Heart left ventricle (tissue), 16 donors: ENCODE results near the gene TTC21B. TPM values are rescaled to one million over a fixed set of nuclear protein-coding genes. Genes with fewer than 3 reads are reported as not detected.

ENCODE experiments used
- ATAC-seq, 4 donors: fragments of 200-7000 bp; cut with Tn5 transposase; one replicate each; pipeline ENCODE4 v1.9.1; 2020 to 2022; ENCODE audit warnings: moderate library complexity in 4 of 4, mild to moderate bottlenecking in 3 of 4, moderate number of reproducible peaks in 1 of 4
- DNase-seq, 5 donors: peaks; one replicate each; pipeline ENCODE4 v3.0.0-alpha.2; 2020
- H3K27ac ChIP-seq, 12 donors: fragments of 200-600 bp; sonication (generic) in 4 of 12; one replicate each; pipeline versions ENCODE4 v1.5.0 to v1.8.0; 2016 to 2022; ENCODE audit warnings: mild to moderate bottlenecking in 2 of 12
- H3K27me3 ChIP-seq, 9 donors: fragments of 200-600 bp; sonication (generic) in 2 of 9; one replicate each; pipeline versions ENCODE4 v1.5.1 to v1.8.0; 2016 to 2022; ENCODE audit warnings: mild to moderate bottlenecking in 3 of 9
- H3K36me3 ChIP-seq, 9 donors: fragments of 200-600 bp; sonication (generic) in 2 of 9; one replicate each; pipeline versions ENCODE4 v1.5.0 to v1.8.0; 2018 to 2022; ENCODE audit warnings: mild to moderate bottlenecking in 2 of 9
- H3K4me1 ChIP-seq, 12 donors: fragments of 200-600 bp; sonication (generic) in 4 of 12; one replicate each; pipeline versions ENCODE4 v1.5.0 to v1.8.0; 2016 to 2022; ENCODE audit warnings: mild to moderate bottlenecking in 3 of 12
- H3K4me3 ChIP-seq, 12 donors: fragments of 200-600 bp; sonication (generic) in 4 of 12; one replicate each; pipeline versions ENCODE4 v1.5.0 to v1.8.0; 2017 to 2022; ENCODE audit warnings: mild to moderate bottlenecking in 9 of 12, moderate library complexity in 4 of 12
- H3K9me3 ChIP-seq, 12 donors: fragments of 200-600 bp; sonication (generic) in 4 of 12; one replicate each; pipeline versions ENCODE4 v1.5.0 to v1.8.0; 2016 to 2022; ENCODE audit warnings: mild to moderate bottlenecking in 1 of 12
- CTCF ChIP-seq, 12 donors: fragments of 200-600 bp; sonication (generic) in 4 of 12; IDR thresholded peaks; one replicate each; pipeline versions ENCODE4 v1.5.0 to v1.8.0; 2018 to 2022; ENCODE audit warnings: antibody characterized with exemption in 12 of 12, mild to moderate bottlenecking in 5 of 12
- POLR2A ChIP-seq, 2 donors: fragments of 450-650 bp; IDR thresholded peaks; one replicate each; pipeline ENCODE4 v1.6.1; 2017; ENCODE audit warnings: antibody characterized with exemption in 2 of 2, mild to moderate bottlenecking in 2 of 2, moderate library complexity in 2 of 2
- WGBS, 4 donors: extraction: QIAGEN DNeasy Blood & Tissue Kit in 2 of 4; methylation state at CpG; one replicate each; pipeline versions ENCODE4 v1.1.5 to v1.1.7; 2013 to 2018; 5-methylcytosine and 5-hydroxymethylcytosine counted together
- intact Hi-C, 10 donors: fragments of 100-400 bp; cut with DNase I; formaldehyde crosslinking; loops; one replicate each; pipeline versions ENCODE4 v1.11.1 to v1.14.2; 2022
- polyA plus RNA-seq, 2 donors: library from polyadenylated mRNA; stranded (reverse); fragments of 200-250 nt; gene quantifications; one replicate each; pipeline ENCODE4 v1.2.3, GENCODE V29; 2013
- total RNA-seq, 9 donors: library from RNA; depleted of rRNA in 2 of 9; stranded (reverse); fragments of >200 nt in 2 of 9; fragmentation: NEBNext Ultra II Directional in 3 of 9; extraction: Animal tissue kit (Norgen Biotek cat#: 25700) in 3 of 9; gene quantifications; one replicate each; pipeline versions ENCODE4 v1.1.0 to v1.2.4, GENCODE V29; 2016 to 2023
- donor health status: ischemic (EF 13 %, LVEDD 7.1; RV severe dilation, severe dysfunction).
- donor health status: healthy with polysubstance abuse.
- donor health status: DM: no; HTN: yes; CAD: no.
- donor health status: DM: no; HTN: no; CAD: no.
- donor health status: ischemic (EF 25% LVEDD 6.9; RV normal size, moderate dysfunction).
- donor health status: ischemic (EF 25% LVEDD 5.7; RV mildly dilated, moderate dysfunction).
- donor health status: healthy.
- donor health status: DM: yes; HTN: yes; CAD: no.
- donor health status: ischemic (EF 35%, LVEDD 5.7; RV mildly dilated, moderate dysfunction).
- donor health status: nonischemic (EF 11% LVEDD 7.7; RV severe dilation, severe dysfunction).
- donor health status: DM: yes; HTN: yes; CAD: no.
- donor health status: PGD.
- donor health status: ischemic (EF 29% LVEDD 5.4; RV normal size, mild dysfunction).
- donor health status: nonischemic (EF 23%, LVEDD 6.1; RV moderate dilation, normal function).

TTC21B gene
- total and polyA plus RNA-seq, 11 donors, result 3.7 to 16.1 (median 12.0) TPM

DNA sequence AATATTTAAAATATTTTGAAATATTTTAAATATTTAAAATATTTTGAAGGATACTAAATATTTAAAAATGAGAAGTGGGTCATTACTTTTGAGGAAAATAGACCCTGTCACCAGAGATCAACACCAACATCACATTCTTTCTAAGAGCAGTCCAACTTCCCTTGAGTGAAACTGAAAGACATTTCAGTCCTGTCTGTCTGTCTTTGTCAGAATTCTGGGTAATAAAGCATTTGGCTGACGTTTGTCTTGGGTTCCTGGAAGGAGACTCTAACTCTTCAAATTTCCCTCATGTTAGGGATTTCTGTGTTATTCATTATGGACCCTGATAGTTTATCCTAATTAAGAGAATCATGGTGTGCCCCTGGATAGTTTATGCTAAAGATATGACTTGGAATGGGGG is 32.8 kb downstream of the TTC21B start:
- Histone ChIP-seq H3K4me1 (no peaks in the 10 kb centered on the region), H3K9me3 (no peaks in the 10 kb centered on the region), H3K4me3 (no peak overlapping the region), H3K27me3 (no peaks in the 10 kb centered on the region), H3K36me3 (peaks cover 0 to 95% (median 55%) of the 10 kb centered on the region in 9 donors), H3K27ac (no peak overlapping the region)
- WGBS, 4 donors, result 63 to 82% (median 73%) methylated on average over 1 of the region's 1 CpG
- ATAC-seq (no peak), DNase-seq (no peak)
- TF ChIP-seq POLR2A (IDR thresholded peaks at IDR 0.05), result no peak
- TF ChIP-seq CTCF (IDR thresholded peaks at IDR 0.05), result no peak
- intact Hi-C loops, result no loop called here

GRCh38 chr2:165913636-165914035 is 39.9 kb downstream of the TTC21B start:
- Histone ChIP-seq H3K27ac (no peak overlapping the region), H3K4me1 (no peaks in the 10 kb centered on the region), H3K36me3 (peaks cover 0 to 99% (median 64%) of the 10 kb centered on the region in 9 donors), H3K9me3 (no peaks in the 10 kb centered on the region), H3K27me3 (no peaks in the 10 kb centered on the region), H3K4me3 (no peak overlapping the region)
- no peak for TF ChIP-seq POLR2A (IDR thresholded peaks at IDR 0.05)
- TF ChIP-seq CTCF (IDR thresholded peaks at IDR 0.05), result no peak
- intact Hi-C loops, result no loop called here
- ATAC-seq, result no peak
- DNase-seq, result no peak

- intact Hi-C loops, result no loop called here
- ATAC-seq (no peak), DNase-seq (no peak)
- no peak overlapping the region for H3K4me3 ChIP-seq
- no peaks in the 10 kb centered on the region for H3K4me1 ChIP-seq
- WGBS, 4 donors, result 90 to 96% (median 93%) methylated on average over 2 of the region's 2 CpGs
- no peaks in the 10 kb centered on the region for H3K9me3 ChIP-seq
- H3K27me3 ChIP-seq, result no peaks in the 10 kb centered on the region
- H3K36me3 ChIP-seq, result peaks cover 0 to 98% (median 53%) of the 10 kb centered on the region in 9 donors
- no peak overlapping the region for H3K27ac ChIP-seq
- TF ChIP-seq CTCF (IDR thresholded peaks at IDR 0.05) (no peak), POLR2A (IDR thresholded peaks at IDR 0.05) (no peak)
These were observed 41.6 kb downstream of the TTC21B start for GRCh38 chr2:165911981-165912380.

- Histone ChIP-seq H3K27ac (no peak overlapping the region), H3K36me3 (peaks cover 0 to 98% (median 53%) of the 10 kb centered on the region in 9 donors), H3K4me3 (no peak overlapping the region), H3K4me1 (no peaks in the 10 kb centered on the region), H3K27me3 (no peaks in the 10 kb centered on the region), H3K9me3 (no peaks in the 10 kb centered on the region)
- intact Hi-C loops, result no loop called here
- TF ChIP-seq POLR2A (IDR thresholded peaks at IDR 0.05) (no peak), CTCF (IDR thresholded peaks at IDR 0.05) (no peak)
- ATAC-seq, result no peak
- DNase-seq, result no peak
These were observed 42.3 kb downstream of the TTC21B start for GRCh38 chr2:165911231-165911630.
